ENCODE data around the gene IFIT1.

- TF ChIP-seq CTCF (IDR thresholded peaks at IDR 0.05) = no peak
- TF ChIP-seq POLR2A (IDR thresholded peaks at IDR 0.05) = no peak
These were observed 24.9 kb upstream of the IFIT1 start for GRCh38 chr10:89367529-89367928.

All from uterus (tissue), 2 donors.